HG02840 (cell line): ENCODE measurements around the gene NFKBIB.
A peak's percentile ranks its signal among the peaks of the same experiment; 100 is the strongest.
"Not testable (repeated sequence)": the region's sequence is repeated elsewhere in the genome, so short reads cannot be mapped to it uniquely, and the experiment has no call there.

Experiments used
- ATAC-seq: cut with Tn5 transposase; IDR thresholded peaks from one replicate; pipeline ENCODE4 v1.9.1; 2021; ENCODE audit warnings: mild to moderate bottlenecking, moderate library complexity, moderate number of reproducible peaks; ENCODE audit not compliant: unreplicated experiment, low FRiP score

Gene NFKBIB

GRCh38 chr19:38899447-38900201, at the start of gene NFKBIB, which contains the start of gene SIRT2:
Gene NFKBIB (plus strand): TSS chr19:38899969. CDS start chr19:38900033, 64 bp downstream.
Gene SIRT2 (minus strand): TSS chr19:38899618. CDS start chr19:38899521, 97 bp downstream.
- peak; percentile 90 for ATAC-seq

- peak; percentile 74 for ATAC-seq
These were observed 49.3 kb upstream of the NFKBIB start for GRCh38 chr19:38850436-38850975.

- ATAC-seq, result no peak
These were observed 48.7 kb upstream of the NFKBIB start for GRCh38 chr19:38850976-38851621.

- ATAC-seq, result no peak
These were observed 48.0 kb upstream of the NFKBIB start for GRCh38 chr19:38851622-38852230.

GRCh38 chr19:38852231-38853044, 47.3 kb upstream of the NFKBIB start:
- ATAC-seq, result no peak

- ATAC-seq, result no peak
These were observed 46.6 kb upstream of the NFKBIB start for GRCh38 chr19:38853214-38853613.

- ATAC-seq, result not testable (repeated sequence)
These were observed 44.8 kb upstream of the NFKBIB start for GRCh38 chr19:38854961-38855360.

- ATAC-seq, result not testable (repeated sequence)
These were observed 44.0 kb upstream of the NFKBIB start for GRCh38 chr19:38855751-38856150.

GRCh38 chr19:38856813-38857212, 43.0 kb upstream of the NFKBIB start:
- no peak for ATAC-seq

- not testable (repeated sequence) for ATAC-seq
These were observed 40.1 kb upstream of the NFKBIB start for GRCh38 chr19:38859631-38860204.

GRCh38 chr19:38861368-38861767, 38.4 kb upstream of the NFKBIB start:
- no peak for ATAC-seq

GRCh38 chr19:38862321-38863059, 37.3 kb upstream of the NFKBIB start:
- no peak for ATAC-seq

GRCh38 chr19:38867171-38867780, 32.5 kb upstream of the NFKBIB start:
- ATAC-seq, result no peak

GRCh38 chr19:38868551-38868950, 31.2 kb upstream of the NFKBIB start:
- ATAC-seq, result no peak

- no peak for ATAC-seq
These were observed 30.5 kb upstream of the NFKBIB start for GRCh38 chr19:38869160-38869835.

GRCh38 chr19:38869836-38870607, 29.7 kb upstream of the NFKBIB start:
- peak; percentile 58 for ATAC-seq

GRCh38 chr19:38870612-38871011, 29.2 kb upstream of the NFKBIB start:
- ATAC-seq, result no peak
